Suprapubic skin (tissue), 4 donors: ENCODE results near the gene MIPEP. TPM values are rescaled to one million over a fixed set of nuclear protein-coding genes. Genes with fewer than 3 reads are reported as not detected.

Source experiments
- DNase-seq, 2 donors: peaks; one replicate each; pipeline ENCODE4 v3.0.0-alpha.2; 2019; ENCODE audit warnings: low spot score in 2 of 2
- H3K27ac ChIP-seq: fragments of 200-600 bp; sonication (generic); one replicate; pipeline ENCODE4 v1.5.1; 2019
- H3K27me3 ChIP-seq: fragments of 200-600 bp; sonication (generic); one replicate; pipeline ENCODE4 v1.5.1; 2019
- H3K36me3 ChIP-seq: fragments of 200-600 bp; sonication (generic); one replicate; pipeline ENCODE4 v1.5.1; 2019
- H3K4me1 ChIP-seq: fragments of 200-600 bp; sonication (generic); one replicate; pipeline ENCODE4 v1.5.1; 2019
- H3K4me3 ChIP-seq: fragments of 200-600 bp; sonication (generic); one replicate; pipeline ENCODE4 v1.5.1; 2019; ENCODE audit warnings: mild to moderate bottlenecking
- H3K9me3 ChIP-seq: fragments of 200-600 bp; sonication (generic); one replicate; pipeline ENCODE4 v1.5.1; 2019
- CTCF ChIP-seq, 2 donors: fragments of 200-600 bp in 1 of 2; fragments of 450-650 bp in 1 of 2; sonication (generic) in 1 of 2; IDR thresholded peaks; one replicate each; pipeline ENCODE4 v1.5.1; 2016 to 2019; ENCODE audit warnings: antibody characterized with exemption in 2 of 2, mild to moderate bottlenecking in 1 of 2, moderate library complexity in 1 of 2
- EP300 ChIP-seq: sonication (generic); formaldehyde crosslinking; IDR thresholded peaks from one replicate; pipeline ENCODE4 v1.6.1; 2017; ENCODE audit warnings: antibody characterized with exemption
- POLR2A ChIP-seq, 2 donors: fragments of 450-650 bp; IDR thresholded peaks; one replicate each; pipeline ENCODE4 v1.6.1; 2017; ENCODE audit warnings: antibody characterized with exemption in 2 of 2, mild to moderate bottlenecking in 2 of 2, moderate library complexity in 2 of 2
- POLR2AphosphoS5 ChIP-seq, 3 donors: sonication (generic); formaldehyde crosslinking; IDR thresholded peaks; one replicate each; pipeline ENCODE4 v1.6.1; 2017; ENCODE audit warnings: antibody characterized with exemption in 3 of 3
- WGBS: methylation state at CpG from one replicate; pipeline ENCODE4 v1.1.5; 2018; 5-methylcytosine and 5-hydroxymethylcytosine counted together
- total RNA-seq, 4 donors: library from RNA; depleted of rRNA; stranded (reverse); fragments of >200 nt; gene quantifications; one replicate each; pipeline ENCODE4 v1.1.0, GENCODE V29; 2016

Gene MIPEP
- total RNA-seq, 4 donors from 2014 or later = 26.3 to 51.4 (median 37.6) TPM

- Histone ChIP-seq H3K4me3 (no peak overlapping the region), H3K9me3 (no peaks in the 10 kb centered on the region), H3K27ac (no peak overlapping the region), H3K4me1 (peaks cover 17% of the 10 kb centered on the region), H3K27me3 (no peaks in the 10 kb centered on the region), H3K36me3 (no peaks in the 10 kb centered on the region)
- no peak for DNase-seq
- TF ChIP-seq POLR2A (IDR thresholded peaks at IDR 0.05) (no peak), POLR2AphosphoS5 (IDR thresholded peaks at IDR 0.05) (no peak), CTCF (IDR thresholded peaks at IDR 0.05) (no peak), EP300 (no peak)
- 81% methylated on average over 4 of the region's 4 CpGs for WGBS
Measured at GRCh38 chr13:23817830-23818229, 71.4 kb downstream of the MIPEP start.

GRCh38 chr13:23817136-23817535, 72.1 kb downstream of the MIPEP start:
- 53% methylated on average over 2 of the region's 2 CpGs for WGBS
- Histone ChIP-seq H3K4me3 (no peak overlapping the region), H3K4me1 (peaks cover 14% of the 10 kb centered on the region), H3K27ac (no peak overlapping the region), H3K27me3 (no peaks in the 10 kb centered on the region), H3K36me3 (no peaks in the 10 kb centered on the region), H3K9me3 (no peaks in the 10 kb centered on the region)
- no peak for DNase-seq
- TF ChIP-seq EP300 (no peak), POLR2AphosphoS5 (IDR thresholded peaks at IDR 0.05) (no peak), CTCF (IDR thresholded peaks at IDR 0.05) (no peak), POLR2A (IDR thresholded peaks at IDR 0.05) (no peak)

GRCh38 chr13:23813635-23814034, 75.6 kb downstream of the MIPEP start:
- no peaks in the 10 kb centered on the region for H3K9me3 ChIP-seq
- no peak for DNase-seq
- TF ChIP-seq CTCF (IDR thresholded peaks at IDR 0.05) (no peak), POLR2AphosphoS5 (IDR thresholded peaks at IDR 0.05) (no peak), EP300 (no peak), POLR2A (IDR thresholded peaks at IDR 0.05) (no peak)
- WGBS = 86% methylated on average over 3 of the region's 3 CpGs
- peaks cover 9% of the 10 kb centered on the region for H3K4me1 ChIP-seq
- no peaks in the 10 kb centered on the region for H3K27me3 ChIP-seq
- no peak overlapping the region for H3K27ac ChIP-seq
- no peak overlapping the region for H3K4me3 ChIP-seq
- H3K36me3 ChIP-seq = peaks cover 2% of the 10 kb centered on the region

GRCh38 chr13:23811366-23812062, 77.7 kb downstream of the MIPEP start:
- no peaks in the 10 kb centered on the region for H3K9me3 ChIP-seq
- no peak overlapping the region for H3K4me3 ChIP-seq
- peaks cover 5% of the 10 kb centered on the region for H3K4me1 ChIP-seq
- H3K27ac ChIP-seq = no peak overlapping the region
- WGBS = 71% methylated on average over 3 of the region's 3 CpGs
- H3K27me3 ChIP-seq = no peaks in the 10 kb centered on the region
- no peak for DNase-seq
- peaks cover 2% of the 10 kb centered on the region for H3K36me3 ChIP-seq
- TF ChIP-seq POLR2AphosphoS5 (IDR thresholded peaks at IDR 0.05) = no peak

GRCh38 chr13:23810685-23811240, 78.4 kb downstream of the MIPEP start:
- Histone ChIP-seq H3K36me3 (peaks cover 3% of the 10 kb centered on the region), H3K27ac (no peak overlapping the region)
- 66% methylated on average over 7 of the region's 7 CpGs for WGBS

More at GRCh38 chr13:23810685-23811240, 78.4 kb downstream of the MIPEP start:
- no peak overlapping the region for H3K4me3 ChIP-seq
- TF ChIP-seq POLR2AphosphoS5 (IDR thresholded peaks at IDR 0.05) = no peak
- TF ChIP-seq EP300 = no peak
- TF ChIP-seq POLR2A (IDR thresholded peaks at IDR 0.05) = no peak
- TF ChIP-seq CTCF (IDR thresholded peaks at IDR 0.05) = no peak
- peaks cover 5% of the 10 kb centered on the region for H3K4me1 ChIP-seq
- DNase-seq = no peak
- no peaks in the 10 kb centered on the region for H3K9me3 ChIP-seq
- no peaks in the 10 kb centered on the region for H3K27me3 ChIP-seq
